A549 treated with GW870086 at 1 μM for 4 hours (cell line): ENCODE data around the gene HNRNPA1. TPM values are rescaled to one million over a fixed set of nuclear protein-coding genes. Genes with fewer than 3 reads are reported as not detected.

Experiments used
- total RNA-seq: library from RNA; stranded (reverse); fragments of 200-300 nt; extraction: Qiagen RNA extraction; gene quantifications from 5 replicates; pipeline ENCODE4 v1.2.3, GENCODE V29; 2022; ENCODE audit warnings: low read depth

Gene HNRNPA1
- total RNA-seq = 1,512 to 2,276 TPM (median 1,557 TPM) in 5 replicates

GRCh38 chr12:54280468-54281260, at the start of gene HNRNPA1:
Gene HNRNPA1, plus strand, starts transcription at chr12:54280726. Its CDS starts 82 bp downstream, at chr12:54280808.

GRCh38 chr12:54279632-54280467, 676 bp upstream of the HNRNPA1 start, which contains the start of gene CBX5:
Gene CBX5, minus strand, starts transcription at chr12:54280122. Its CDS starts 22,472 bp downstream, at chr12:54257650.

GRCh38 chr12:54300732-54301427, 20.4 kb downstream of the HNRNPA1 start, which contains the start of gene NFE2:
Gene NFE2, minus strand, starts transcription at chr12:54301015. Its CDS starts 5,767 bp downstream, at chr12:54295248.

GRCh38 chr12:54324617-54325441, 44.3 kb downstream of the HNRNPA1 start, which contains the start of gene COPZ1:
Gene COPZ1, plus strand, starts transcription at chr12:54325131. Its CDS starts 33 bp downstream, at chr12:54325164.

Other genes with a start within 250 kb of the HNRNPA1 start
- 0.38 to 1.3 TPM (median 0.61 TPM) in 5 replicates for gene HOXC5, start 247.7 kb upstream of the HNRNPA1 start, total RNA-seq
- gene HOXC4, start 226.9 kb upstream of the HNRNPA1 start, total RNA-seq = 1.9 to 3.5 TPM (median 3.5 TPM) in 5 replicates
- gene SMUG1, start 91.7 kb upstream of the HNRNPA1 start, total RNA-seq = 25.0 to 34.6 TPM (median 30.1 TPM) in 5 replicates
- gene CBX5, start 604 bp upstream of the HNRNPA1 start, total RNA-seq = 20.9 to 25.9 TPM (median 23.1 TPM) in 5 replicates
- 0.10 TPM in 1 of 5 replicates, not detected in the others for gene NFE2, start 20.3 kb downstream of the HNRNPA1 start, total RNA-seq
- 214 to 280 TPM (median 224 TPM) in 5 replicates for gene COPZ1, start 44.4 kb downstream of the HNRNPA1 start, total RNA-seq
- not detected in 5 replicates for gene GPR84, start 83.8 kb downstream of the HNRNPA1 start, total RNA-seq
- gene ZNF385A, start 104.0 kb downstream of the HNRNPA1 start, total RNA-seq = 16.3 to 23.1 TPM (median 22.3 TPM) in 5 replicates
- gene ITGA5, start 138.5 kb downstream of the HNRNPA1 start, total RNA-seq = 195 to 281 TPM (median 253 TPM) in 5 replicates
- gene GTSF1, start 192.9 kb downstream of the HNRNPA1 start, total RNA-seq = not detected in 5 replicates
- 0.02 TPM in 1 of 5 replicates, not detected in the others for gene NCKAP1L, start 217.0 kb downstream of the HNRNPA1 start, total RNA-seq